GM18867 (cell line): ENCODE measurements around the gene SELE.
"Not testable (repeated sequence)": the region's sequence is repeated elsewhere in the genome, so short reads cannot be mapped to it uniquely, and the experiment has no call there.

Source experiments
- ATAC-seq: cut with Tn5 transposase; IDR thresholded peaks from one replicate; pipeline ENCODE4 v1.9.1; 2021; ENCODE audit warnings: mild to moderate bottlenecking, moderate library complexity; ENCODE audit not compliant: unreplicated experiment

Gene SELE

DNA sequence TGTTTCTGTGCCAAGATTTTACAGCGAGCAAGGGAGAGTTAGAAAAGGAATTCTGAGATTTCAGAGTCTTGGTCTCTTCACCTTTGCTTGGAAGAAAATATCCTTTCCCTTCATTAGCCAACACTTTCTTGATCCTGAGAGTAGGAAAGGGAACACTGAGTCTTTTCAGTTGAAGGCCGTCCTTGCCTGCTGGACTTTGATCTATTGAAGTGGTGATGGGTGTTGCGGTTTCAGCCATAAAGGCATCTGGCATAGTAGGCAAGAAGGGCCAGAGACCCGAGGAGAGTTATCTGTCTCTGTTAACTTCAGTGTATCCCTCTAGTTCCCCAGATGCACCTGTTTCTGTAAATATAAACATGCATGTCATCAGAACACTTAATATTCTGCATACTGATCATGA lies 9.7 kb downstream of the SELE start:
- no peak for ATAC-seq

DNA sequence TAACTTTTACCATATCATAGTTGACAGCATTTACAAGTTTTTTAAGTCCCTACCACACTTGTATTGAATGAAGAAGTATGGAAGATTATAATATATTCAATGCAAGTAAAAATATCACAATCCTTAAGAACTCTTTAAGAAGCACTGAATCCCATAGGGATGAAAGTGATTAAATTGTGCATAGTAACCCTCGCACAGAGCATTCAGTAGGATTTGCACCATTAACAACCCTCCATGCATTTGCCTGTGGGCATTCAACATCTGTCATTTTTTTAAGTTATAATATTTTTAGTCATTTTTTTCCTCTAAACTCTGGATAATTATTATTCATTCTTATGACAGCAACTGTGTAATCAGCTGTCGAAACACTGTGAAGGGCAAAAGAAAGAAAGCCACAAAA lies 10.1 kb downstream of the SELE start:
- ATAC-seq = no peak

DNA sequence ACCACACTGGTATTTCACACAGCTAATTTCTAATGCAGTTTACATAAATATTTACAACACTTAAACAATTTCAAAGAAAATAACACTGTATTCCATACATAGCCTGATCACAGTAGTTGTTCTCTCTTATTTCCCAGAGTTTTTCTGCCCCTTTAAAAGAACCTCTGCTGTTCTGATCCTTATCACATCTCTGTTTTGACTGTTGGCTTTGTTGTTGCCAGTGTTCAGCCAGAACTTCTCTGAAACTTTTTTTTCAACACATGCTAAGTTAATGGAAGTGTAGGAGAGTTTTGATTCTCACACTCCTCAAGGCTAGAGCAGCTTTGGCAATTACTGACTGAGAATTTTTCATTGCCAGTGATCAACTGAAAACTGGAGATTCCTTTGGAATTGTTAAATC lies 11.1 kb downstream of the SELE start:
- no peak for ATAC-seq

DNA sequence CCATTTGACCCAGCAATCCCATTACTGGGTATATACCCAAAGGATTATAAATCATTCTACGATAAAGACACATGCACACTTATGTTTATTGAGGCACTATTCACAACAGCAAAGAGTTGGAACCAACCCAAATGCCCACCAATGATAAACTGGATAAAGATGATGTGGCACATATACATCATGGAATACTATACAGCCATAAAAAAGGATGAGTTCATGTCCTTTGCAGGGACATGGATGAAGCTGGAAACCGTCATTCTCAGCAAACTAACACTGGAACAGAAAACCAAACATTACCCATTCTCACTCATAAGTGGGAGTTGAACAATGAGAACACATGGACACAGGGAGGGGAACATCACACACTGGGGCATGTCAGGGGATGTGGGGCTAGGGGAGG lies 18.8 kb downstream of the SELE start:
- ATAC-seq = not testable (repeated sequence)

DNA sequence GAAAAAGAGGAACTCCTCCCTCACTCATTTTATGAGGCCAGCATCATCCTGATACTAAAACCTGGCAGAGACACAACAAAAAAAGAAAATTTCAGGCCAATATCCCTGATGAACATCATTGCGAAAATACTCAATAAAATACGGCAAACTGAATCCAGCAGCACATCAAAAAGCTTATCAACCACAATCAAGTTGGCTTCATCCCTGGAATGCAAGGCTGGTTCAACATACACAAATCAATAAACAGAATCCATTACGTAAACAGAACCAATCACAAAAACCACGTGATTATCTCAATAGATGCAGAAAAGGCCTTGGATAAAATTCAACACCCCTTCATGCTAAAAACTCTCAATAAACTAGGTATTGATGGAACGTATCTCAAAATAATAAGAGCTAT lies 20.8 kb downstream of the SELE start:
- ATAC-seq = not testable (repeated sequence)

GRCh38 chr1:169712309-169712631 lies 21.6 kb downstream of the SELE start:
- ATAC-seq = no peak

GRCh38 chr1:169711469-169712308 lies 22.2 kb downstream of the SELE start, which contains the start of gene SELL:
Gene SELL (minus strand): TSS chr1:169711620. CDS start chr1:169711498, 122 bp downstream.
- peak; percentile 85 for ATAC-seq

- ATAC-seq = no peak
Observed at GRCh38 chr1:169708647-169709046, 25.2 kb downstream of the SELE start.

DNA sequence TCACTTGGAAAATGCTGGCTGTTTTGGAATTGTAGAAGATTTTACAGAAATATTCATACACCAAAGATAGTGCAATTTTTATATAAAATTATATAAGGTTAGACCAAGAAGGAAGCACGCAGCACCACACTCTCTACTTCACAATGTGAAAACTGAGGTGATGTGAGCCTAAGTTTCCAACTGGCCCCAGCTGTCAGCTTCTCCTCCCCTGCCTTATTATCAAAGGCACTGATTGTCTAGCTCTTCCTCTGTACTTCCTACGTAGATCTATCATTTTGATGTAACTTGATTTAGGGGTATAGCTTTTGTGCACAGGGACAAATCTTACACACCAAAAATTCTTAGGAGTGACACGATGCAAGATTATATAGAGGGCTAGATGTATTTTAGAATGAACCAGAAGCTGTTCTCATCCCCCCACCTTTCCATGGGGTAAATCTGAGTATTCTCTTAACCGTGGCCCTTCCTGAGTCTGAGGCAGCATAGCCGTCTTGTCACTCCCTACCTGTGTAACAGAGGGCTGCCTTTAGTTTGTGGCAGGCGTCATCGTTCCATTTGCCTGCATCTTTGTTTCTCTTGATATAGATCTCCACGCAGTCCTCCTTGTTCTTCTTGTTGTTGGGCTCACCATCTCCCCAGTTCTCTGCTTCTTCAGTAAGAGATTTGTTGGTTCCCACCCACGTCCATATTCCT lies 25.8 kb downstream of the SELE start:
- ATAC-seq = no peak

- ATAC-seq = no peak
Observed at GRCh38 chr1:169704797-169705196, 29.1 kb downstream of the SELE start.

DNA sequence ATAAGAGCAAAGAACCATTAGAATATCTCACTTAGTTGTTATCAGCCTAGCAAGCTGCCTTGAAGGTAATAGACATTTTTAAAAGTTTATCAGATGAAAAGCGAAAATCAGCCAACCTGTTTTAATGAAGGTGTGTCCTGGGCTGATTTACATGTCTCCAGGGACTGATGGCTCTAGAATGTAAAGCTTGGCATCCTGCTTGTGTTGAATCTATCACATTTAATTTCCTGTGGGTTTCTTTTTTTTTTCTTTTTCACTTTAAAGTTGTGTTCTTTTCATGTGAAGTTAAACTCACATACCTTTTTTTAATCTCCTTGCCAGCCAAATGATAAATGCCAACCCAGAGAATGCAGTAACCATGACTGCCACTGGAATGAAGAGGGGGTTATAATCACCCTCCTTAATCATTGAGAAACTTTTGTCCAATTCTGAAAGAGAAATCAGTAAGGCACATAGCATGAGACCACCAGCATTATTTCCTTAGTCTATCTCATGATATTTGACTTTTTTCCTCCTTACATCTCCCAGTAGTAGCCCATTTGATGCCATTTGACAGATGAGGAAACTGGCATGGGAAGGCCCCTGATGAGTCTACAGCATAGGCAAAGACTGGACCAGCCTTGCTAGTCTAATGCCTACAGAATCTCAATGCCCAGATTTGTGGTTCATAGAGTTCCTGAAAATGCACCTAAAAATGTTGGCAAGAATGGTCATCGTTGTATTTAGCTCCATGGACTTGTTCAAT lies 32.4 kb downstream of the SELE start:
- ATAC-seq = no peak

- no peak for ATAC-seq
Observed at GRCh38 chr1:169699707-169700106, 34.2 kb downstream of the SELE start.

GRCh38 chr1:169698976-169699375 lies 34.9 kb downstream of the SELE start:
- no peak for ATAC-seq

GRCh38 chr1:169697755-169698154 lies 36.1 kb downstream of the SELE start:
- peak; percentile 37 for ATAC-seq

DNA sequence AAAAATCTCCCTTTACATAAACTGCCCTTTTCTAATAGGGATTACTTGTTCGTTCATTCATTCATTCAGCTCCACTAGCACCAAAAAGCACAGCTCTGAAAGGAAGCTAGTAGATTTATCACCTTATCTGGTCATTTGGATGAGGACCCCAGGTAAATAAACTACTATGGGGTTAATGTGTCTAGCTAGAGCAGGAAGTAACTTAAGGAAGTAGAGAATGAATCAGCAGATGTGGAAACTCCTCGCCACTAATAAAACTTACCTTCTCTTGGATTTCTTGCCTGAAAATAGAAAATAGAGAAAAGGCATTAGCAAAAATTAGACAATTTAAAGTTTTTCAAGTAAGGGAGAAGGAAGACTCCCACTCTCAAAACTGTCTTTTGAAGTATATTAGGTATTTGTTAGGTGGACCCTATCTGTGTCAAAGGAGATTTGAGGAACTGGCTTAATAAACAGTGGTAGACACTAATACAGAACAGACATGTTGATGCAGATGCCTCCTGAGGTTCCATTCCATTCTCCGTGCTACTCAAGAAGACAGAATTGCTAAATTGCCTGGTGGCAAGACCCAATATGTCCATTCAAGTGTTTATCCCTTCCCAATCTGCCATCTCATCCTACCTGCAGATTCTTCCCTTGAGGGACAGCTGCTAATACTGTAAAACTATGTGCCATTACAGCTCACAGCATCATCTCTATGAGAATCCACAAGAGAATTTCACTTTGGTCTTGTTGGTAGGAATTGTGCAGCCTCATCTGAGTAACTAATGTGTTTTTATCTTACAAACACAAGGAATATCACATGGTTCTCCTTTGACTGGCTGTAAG lies 37.4 kb downstream of the SELE start:
- no peak for ATAC-seq

DNA sequence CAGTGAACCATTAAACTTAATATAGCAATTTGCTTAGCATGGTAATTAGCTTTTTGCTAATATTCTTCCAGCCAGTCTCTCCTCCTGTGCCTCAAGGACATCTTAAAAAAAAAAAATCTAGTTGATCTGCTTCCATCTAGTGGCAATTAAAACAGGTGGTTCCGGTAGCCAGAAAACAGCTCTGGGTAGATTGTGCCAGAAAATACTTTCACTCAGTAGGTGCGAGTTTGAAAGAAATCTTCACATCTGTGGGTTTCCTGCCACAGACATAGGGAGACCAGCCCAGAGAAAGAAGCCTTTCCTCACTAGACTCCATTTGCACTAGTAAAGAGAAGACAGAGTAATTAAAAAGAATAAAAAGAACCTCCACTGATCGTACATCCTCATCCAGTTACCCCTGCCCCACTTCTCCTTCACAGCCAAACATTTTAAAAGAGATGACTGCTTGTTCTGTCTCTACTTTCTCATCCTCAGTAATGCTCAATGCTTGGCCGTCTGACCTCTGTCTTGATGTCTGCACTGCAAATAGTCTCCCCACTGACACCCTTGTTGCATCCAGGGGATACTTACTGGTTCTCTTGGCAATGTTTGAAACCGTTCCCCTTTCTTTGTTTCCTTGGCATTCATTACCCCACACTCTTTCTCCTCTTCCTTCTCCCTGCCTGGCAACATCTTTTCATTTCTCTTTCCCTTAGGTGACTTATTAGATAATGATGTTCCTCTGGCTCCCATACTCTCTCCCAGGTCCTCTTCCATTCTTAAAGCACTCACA lies 39.4 kb downstream of the SELE start:
- ATAC-seq = peak; percentile 46

DNA sequence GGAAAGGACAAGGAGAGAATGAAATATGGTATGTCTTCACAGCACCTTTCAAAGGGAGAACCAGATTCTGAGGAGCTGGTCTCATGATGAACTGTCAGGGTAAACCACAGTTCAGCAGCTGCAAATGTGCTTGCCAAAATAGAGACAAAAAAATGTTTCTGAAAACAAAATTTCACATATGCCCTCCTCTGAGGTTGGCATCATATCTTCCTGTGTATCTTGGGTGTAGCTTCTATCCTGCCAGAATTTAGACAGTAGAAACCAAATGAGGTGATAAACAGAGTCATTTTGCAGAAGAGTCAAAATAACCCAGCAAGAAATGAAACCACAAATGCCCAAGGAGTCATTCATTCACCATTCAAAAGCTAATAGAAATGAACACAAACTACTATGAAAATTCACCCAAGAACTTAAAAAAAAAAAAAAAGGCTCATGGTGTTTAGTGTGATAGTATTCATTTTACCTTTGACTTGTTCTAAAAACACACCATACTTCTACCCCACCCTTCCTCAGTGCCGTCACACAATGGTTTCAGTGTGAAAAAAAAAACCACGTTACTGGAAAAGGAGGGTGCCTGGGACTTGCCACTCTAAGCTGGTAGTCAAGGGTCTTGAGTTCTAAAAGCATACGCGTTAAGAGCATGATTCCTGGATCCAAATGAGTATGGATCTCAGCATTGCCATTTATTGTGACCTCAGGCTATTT lies 41.0 kb downstream of the SELE start:
- peak; percentile 44 for ATAC-seq

- no peak for ATAC-seq
Observed at GRCh38 chr1:169690489-169690888, 43.4 kb downstream of the SELE start.

DNA sequence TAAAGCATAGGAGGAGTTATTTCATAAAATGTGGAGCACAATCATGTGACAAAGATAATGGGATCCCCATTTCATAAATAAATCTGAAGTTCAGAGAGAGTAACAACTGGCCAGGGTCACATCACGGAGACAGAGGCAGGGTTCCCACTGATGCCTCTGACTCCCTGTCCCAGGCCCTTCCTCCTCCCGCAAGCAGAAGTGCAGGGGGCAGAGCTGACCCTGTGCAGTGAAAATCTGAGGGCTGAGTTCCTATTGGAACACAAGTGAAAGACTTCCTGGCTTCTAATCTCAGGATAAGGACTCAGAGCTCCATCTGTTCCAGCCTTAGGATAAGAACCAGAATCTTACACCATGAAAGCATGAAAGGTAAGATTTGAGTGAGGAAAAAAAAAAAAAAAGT lies 44.5 kb downstream of the SELE start:
- ATAC-seq = peak; percentile 1
